SU-DHL-6 (cell line): ENCODE measurements around the gene DMGDH.

Experiments
- CTCF ChIP-seq: fragments of 200-600 bp; sonication (generic); IDR thresholded peaks from one replicate; pipeline ENCODE4 v1.5.1; 2017; ENCODE audit warnings: antibody characterized with exemption, mild to moderate bottlenecking, low read length, moderate library complexity; ENCODE audit not compliant: insufficient read depth, poor library complexity, severe bottlenecking
- EZH2phosphoT487 ChIP-seq: fragments of 200-600 bp; sonication (generic), shearing (Covaris generic); conservative IDR thresholded peaks from 2 replicates; pipeline ENCODE4 v1.6.1; 2018; ENCODE audit warnings: mild to moderate bottlenecking, antibody characterized with exemption, low read length, moderate library complexity, mixed read lengths

GRCh38 chr5:78971998-78972397 lies 97.5 kb downstream of the DMGDH start:
- TF ChIP-seq CTCF (no peak), EZH2phosphoT487 (no peak)
